IMR-90 (cell line): ENCODE results near the gene MICAL3. TPM values are rescaled to one million over a fixed set of nuclear protein-coding genes. Genes with fewer than 3 reads are reported as not detected.
A peak's percentile ranks its signal among the peaks of the same experiment; 100 is the strongest.

Experiments
- ATAC-seq: fragments of 200-7000 bp; cut with Tn5 transposase; 2 replicates; pipeline ENCODE4 v1.9.1; 2020; ENCODE audit warnings: low read depth, mild to moderate bottlenecking, moderate library complexity
- BruUV-seq: library from RNA; stranded (reverse); fragments of 400-500 nt; replicated peaks from 2 replicates; lab custom pipeline; 2021; lab: Mats Ljungman, UMichigan
- CTCF ChIA-PET: fragments of 300-600 bp; formaldehyde crosslinking; extraction: SDS; loops from one replicate; lab custom pipeline; 2021; ENCODE audit warnings: antibody characterized with exemption; lab: Yijun Ruan, JAX
- POLR2A ChIA-PET: fragments of 300-600 bp; sonication (Branson Sonifier 250); formaldehyde crosslinking; loops from one replicate; lab custom pipeline; 2022; ENCODE audit warnings: antibody characterized with exemption; ENCODE audit not compliant: unreplicated experiment; lab: Charles Lee
- DNase-seq: peaks from one replicate; pipeline ENCODE4 v3.0.0; 2013
- H2AFZ ChIP-seq: replicated peaks from 2 replicates; pipeline ENCODE3; 2013; ENCODE audit warnings: low read length, mild to moderate bottlenecking; ENCODE audit not compliant: poor library complexity
- H2AK5ac ChIP-seq: 2 replicates; pipeline ENCODE4 v1.6.1; 2013; ENCODE audit warnings: low read depth, low read length, inconsistent platforms
- H2AK9ac ChIP-seq: replicated peaks from 2 replicates; pipeline ENCODE3; 2013; ENCODE audit warnings: mild to moderate bottlenecking, low read depth, low read length, moderate library complexity; ENCODE audit not compliant: poor library complexity
- H2BK120ac ChIP-seq: 2 replicates; pipeline ENCODE4 v1.6.1; 2013; ENCODE audit warnings: low read depth, low read length, inconsistent platforms
- H2BK15ac ChIP-seq: 3 replicates; pipeline ENCODE4 v1.6.1; 2013; ENCODE audit warnings: low read depth, low read length, inconsistent platforms
- H2BK20ac ChIP-seq: 2 replicates; pipeline ENCODE4 v1.6.1; 2013; ENCODE audit warnings: low read depth, mild to moderate bottlenecking, inconsistent platforms, low read length, moderate library complexity
- H2BK5ac ChIP-seq: 2 replicates; pipeline ENCODE4 v1.6.1; 2013; ENCODE audit warnings: mild to moderate bottlenecking, low read depth, low read length, inconsistent platforms; ENCODE audit not compliant: poor library complexity, severe bottlenecking
- H3K14ac ChIP-seq: replicated peaks from 2 replicates; pipeline ENCODE4 v1.6.1; 2013; ENCODE audit warnings: low read depth, low read length, inconsistent platforms
- H3K18ac ChIP-seq: 2 replicates; pipeline ENCODE4 v1.6.1; 2013; ENCODE audit warnings: low read depth, low read length, control low read depth
- H3K23ac ChIP-seq: 2 replicates; pipeline ENCODE4 v1.6.1; 2013; ENCODE audit warnings: low read depth, low read length, inconsistent platforms
- H3K27ac ChIP-seq: 2 replicates; pipeline ENCODE4 v1.5.1; 2013; ENCODE audit warnings: mild to moderate bottlenecking, control low read depth, low read length; ENCODE audit not compliant: insufficient read depth
- H3K27me3 ChIP-seq: 2 replicates; pipeline ENCODE4 v1.6.1; 2013; ENCODE audit warnings: low read length; ENCODE audit not compliant: control insufficient read depth, insufficient read depth
- H3K36me3 ChIP-seq: 2 replicates; pipeline ENCODE4 v1.6.1; 2013; ENCODE audit warnings: low read length, mixed read lengths; ENCODE audit not compliant: control insufficient read depth, insufficient read depth
- H3K4ac ChIP-seq: 2 replicates; pipeline ENCODE4 v1.6.1; 2013; ENCODE audit warnings: low read depth, low read length, inconsistent platforms
- H3K4me1 ChIP-seq: 2 replicates; pipeline ENCODE4 v1.6.1; 2013; ENCODE audit warnings: low read length, mixed read lengths; ENCODE audit not compliant: control insufficient read depth, insufficient read depth
- H3K4me2 ChIP-seq: 2 replicates; pipeline ENCODE4 v1.6.1; 2013; ENCODE audit warnings: low read depth, mild to moderate bottlenecking, control low read depth, low read length, moderate library complexity
- H3K4me3 ChIP-seq: 2 replicates; pipeline ENCODE4 v1.5.1; 2013; ENCODE audit warnings: low read depth, mild to moderate bottlenecking, control low read depth, low read length, moderate library complexity; ENCODE audit not compliant: insufficient read depth
- H3K56ac ChIP-seq: 2 replicates; pipeline ENCODE4 v1.6.1; 2013; ENCODE audit warnings: low read length, inconsistent platforms; ENCODE audit not compliant: insufficient read depth; ENCODE audit errors: extremely low read depth
- H3K79me1 ChIP-seq, 2 experiments: 2 replicates each; pipeline ENCODE4 v1.6.1; 2013; ENCODE audit warnings: low read length in 2 of 2, inconsistent platforms in 1 of 2, low read depth in 1 of 2
- H3K9ac ChIP-seq: 2 replicates; pipeline ENCODE4 v1.6.1; 2013; ENCODE audit warnings: low read depth, low read length, control low read depth
- H3K9me1 ChIP-seq: 2 replicates; pipeline ENCODE4 v1.6.1; 2013; ENCODE audit warnings: low read length, inconsistent platforms; ENCODE audit not compliant: insufficient read depth
- H3K9me3 ChIP-seq: 2 replicates; pipeline ENCODE4 v1.6.1; 2013; ENCODE audit warnings: low read length; ENCODE audit not compliant: control insufficient read depth, insufficient read depth
- H4K20me1 ChIP-seq: 2 replicates; pipeline ENCODE4 v1.6.1; 2013; ENCODE audit warnings: low read length, inconsistent platforms; ENCODE audit not compliant: insufficient read depth
- H4K5ac ChIP-seq: 2 replicates; pipeline ENCODE4 v1.6.1; 2013; ENCODE audit warnings: mild to moderate bottlenecking, low read depth, low read length, control low read depth
- H4K8ac ChIP-seq, 2 experiments: 2 replicates each; pipeline ENCODE4 v1.6.1; 2013; ENCODE audit warnings: low read depth in 2 of 2, low read length in 2 of 2, control low read depth in 1 of 2, inconsistent platforms in 1 of 2
- H4K91ac ChIP-seq: 2 replicates; pipeline ENCODE4 v1.6.1; 2013; ENCODE audit warnings: low read depth, low read length, inconsistent platforms; ENCODE audit not compliant: insufficient read depth
- BHLHE40 ChIP-seq: fragments of 150-350 bp; IDR thresholded peaks from 2 replicates; pipeline ENCODE4 v1.6.1; 2016; ENCODE audit warnings: mild to moderate bottlenecking, low read depth, low read length
- FOS ChIP-seq: fragments of 150-350 bp; IDR thresholded peaks from 2 replicates; pipeline ENCODE4 v1.6.1; 2016; ENCODE audit warnings: low read depth, low read length
- MAZ ChIP-seq: IDR thresholded peaks from 2 replicates; pipeline ENCODE4 v1.6.1; 2012; ENCODE audit warnings: low read depth, mild to moderate bottlenecking, low read length, improper control_type of control experiment, moderate library complexity, borderline replicate concordance
- NFE2L2 ChIP-seq: fragments of 150-350 bp; IDR thresholded peaks from 2 replicates; pipeline ENCODE4 v1.6.1; 2016; ENCODE audit warnings: low read depth, mild to moderate bottlenecking, low read length
- POLR2A ChIP-seq: IDR thresholded peaks from 2 replicates; pipeline ENCODE4 v1.6.1; 2012; ENCODE audit warnings: mild to moderate bottlenecking, low read depth, low read length
- RAD21 ChIP-seq: IDR thresholded peaks from 2 replicates; pipeline ENCODE4 v1.6.1; 2012; ENCODE audit warnings: low read length, improper control_type of control experiment
- RFX5 ChIP-seq: IDR thresholded peaks from 2 replicates; pipeline ENCODE4 v1.8.0; 2012; ENCODE audit warnings: low read depth, mild to moderate bottlenecking, low read length, moderate library complexity
- SMC3 ChIP-seq: fragments of 150-350 bp; IDR thresholded peaks from 2 replicates; pipeline ENCODE4 v1.6.1; 2016; ENCODE audit warnings: low read depth, mild to moderate bottlenecking, antibody characterized with exemption, low read length, moderate library complexity
- WGBS, 2 experiments: methylation state at CpG; one replicate each; pipeline versions ENCODE4 v1.1.5 to v1.1.7; 2013; ENCODE audit warnings: missing lambda C conversion rate in 2 of 2; ENCODE audit not compliant: insufficient read length in 1 of 2; ENCODE audit errors: extremely low coverage in 2 of 2; 5-methylcytosine and 5-hydroxymethylcytosine counted together
- dilution Hi-C: fragments of 300-500 bp; cut with HindIII; formaldehyde crosslinking; loops from one replicate; pipeline ENCODE4 v1.14.3; 2018; ENCODE audit warnings: low sequenced_read_pairs; ENCODE audit not compliant: unreplicated experiment
- in situ Hi-C: fragments of 300-500 bp; cut with MboI; formaldehyde crosslinking; loops from 3 replicates; pipeline ENCODE4 v1.14.3; 2019; ENCODE audit warnings: low sequenced_read_pairs, inconsistent platforms, mixed read lengths
- intact Hi-C: fragments of 100-400 bp; cut with micrococcal nuclease; formaldehyde crosslinking; loops from 2 replicates; pipeline ENCODE4 v1.10.0; 2022
- polyA plus RNA-seq, 3 experiments: library from polyadenylated mRNA; depleted of rRNA; stranded (reverse); fragments of >200 nt; gene quantifications; 2 replicates each; pipeline ENCODE4 v1.2.3, GENCODE V29; 2012; ENCODE audit warnings: low replicate concordance in 1 of 3
- total RNA-seq: library from RNA; depleted of rRNA; stranded (reverse); fragments of >200 nt; gene quantifications from 2 replicates; pipeline ENCODE4 v1.2.3, GENCODE V29; 2012
- TF ChIP-seq, protein P1 (sequence below): fragments of 150-350 bp; IDR thresholded peaks from 2 replicates; pipeline ENCODE4 v1.6.1; 2017; ENCODE audit warnings: mild to moderate bottlenecking, antibody characterized with exemption, low read length, low read depth
- TF ChIP-seq, protein P2 (sequence below): fragments of 150-350 bp; IDR thresholded peaks from 2 replicates; pipeline ENCODE4 v1.6.1; 2016; ENCODE audit warnings: low read depth, mild to moderate bottlenecking, low read length, moderate library complexity, borderline replicate concordance
- TF ChIP-seq, protein P3 (sequence below): conservative IDR thresholded peaks from 2 replicates; pipeline ENCODE4 v1.5.1; 2012; ENCODE audit warnings: mild to moderate bottlenecking, low read depth, low read length, improper control_type of control experiment

MICAL3 gene
- total and polyA plus RNA-seq, 2 of the 4 experiments (the other 2 are of a cell fraction): 17.6 to 26.8 TPM

DNA sequence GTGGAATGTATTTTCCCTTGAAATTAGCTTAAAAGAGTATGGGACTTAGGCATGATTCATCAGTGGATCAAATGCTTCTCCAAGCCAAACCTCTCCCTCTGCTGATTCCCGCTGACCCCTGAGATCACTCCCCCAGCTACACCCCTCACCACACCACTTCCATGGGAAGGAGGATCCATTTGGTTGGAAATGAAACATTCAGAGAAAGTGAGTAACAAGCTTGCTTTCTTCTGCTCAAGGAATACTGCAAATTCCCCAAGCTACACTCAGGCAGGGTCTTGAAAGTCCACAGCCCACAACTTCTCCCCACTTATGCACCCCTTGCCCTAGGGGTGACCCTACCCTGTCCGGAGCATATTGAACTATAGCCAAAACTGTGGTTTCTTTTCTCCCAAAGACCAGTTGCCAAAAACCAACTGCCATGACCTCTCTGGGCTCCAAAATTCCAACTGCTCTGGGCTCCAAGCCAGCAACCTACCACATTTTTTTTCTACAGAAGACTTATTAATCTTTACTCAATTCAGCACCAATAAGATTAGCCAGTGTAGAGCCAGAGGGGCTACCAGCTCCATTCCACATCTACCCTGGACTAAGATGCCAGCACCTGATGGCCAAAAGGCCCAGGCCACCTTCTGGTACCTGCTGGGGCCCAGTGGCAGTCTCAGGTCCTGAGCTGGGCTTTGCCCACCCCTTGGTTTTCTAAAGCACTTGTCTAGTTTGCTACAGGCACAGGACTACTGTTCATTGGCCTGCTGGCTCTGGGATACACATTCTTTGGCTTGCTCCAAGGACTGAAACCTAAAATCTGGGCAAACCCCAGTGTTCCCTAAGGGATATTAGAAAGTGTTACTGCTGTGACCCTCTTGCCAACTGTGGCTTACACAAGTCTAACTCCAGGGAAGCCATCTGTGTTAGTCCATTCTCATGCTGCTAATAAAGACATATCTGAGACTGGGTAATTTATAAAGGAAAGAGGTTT, 101.1 kb downstream of the MICAL3 start:
- no peaks in the 10 kb centered on the region for H3K9me3 ChIP-seq
- H3K23ac ChIP-seq: no peak overlapping the region
- no peak overlapping the region; the same call in 1 of the 2 replicates for H2BK120ac ChIP-seq
- dilution Hi-C loops (no loop called here), intact Hi-C loops (loop anchor here (5.0 kb wide), 1 partner anchor 49 kb away; no protein-coding TSS in a partner anchor), in situ Hi-C loops (no loop called here)
- no peak overlapping the region for H2AFZ ChIP-seq
- peak overlapping the region; percentile 61 for H3K4me2 ChIP-seq
- BruUV-seq: no TSS peak
- TF ChIP-seq SMC3 (no peak), RFX5 (no peak), MAZ (no peak), BHLHE40 (no peak), NFE2L2 (no peak), POLR2A (no peak), FOS (no peak), RAD21 (no peak)
- TF ChIP-seq, protein P1, sequence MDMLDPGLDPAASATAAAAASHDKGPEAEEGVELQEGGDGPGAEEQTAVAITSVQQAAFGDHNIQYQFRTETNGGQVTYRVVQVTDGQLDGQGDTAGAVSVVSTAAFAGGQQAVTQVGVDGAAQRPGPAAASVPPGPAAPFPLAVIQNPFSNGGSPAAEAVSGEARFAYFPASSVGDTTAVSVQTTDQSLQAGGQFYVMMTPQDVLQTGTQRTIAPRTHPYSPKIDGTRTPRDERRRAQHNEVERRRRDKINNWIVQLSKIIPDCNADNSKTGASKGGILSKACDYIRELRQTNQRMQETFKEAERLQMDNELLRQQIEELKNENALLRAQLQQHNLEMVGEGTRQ: no peak
- TF ChIP-seq, protein P2, sequence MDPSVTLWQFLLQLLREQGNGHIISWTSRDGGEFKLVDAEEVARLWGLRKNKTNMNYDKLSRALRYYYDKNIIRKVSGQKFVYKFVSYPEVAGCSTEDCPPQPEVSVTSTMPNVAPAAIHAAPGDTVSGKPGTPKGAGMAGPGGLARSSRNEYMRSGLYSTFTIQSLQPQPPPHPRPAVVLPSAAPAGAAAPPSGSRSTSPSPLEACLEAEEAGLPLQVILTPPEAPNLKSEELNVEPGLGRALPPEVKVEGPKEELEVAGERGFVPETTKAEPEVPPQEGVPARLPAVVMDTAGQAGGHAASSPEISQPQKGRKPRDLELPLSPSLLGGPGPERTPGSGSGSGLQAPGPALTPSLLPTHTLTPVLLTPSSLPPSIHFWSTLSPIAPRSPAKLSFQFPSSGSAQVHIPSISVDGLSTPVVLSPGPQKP: no peak
- TF ChIP-seq, protein P3, sequence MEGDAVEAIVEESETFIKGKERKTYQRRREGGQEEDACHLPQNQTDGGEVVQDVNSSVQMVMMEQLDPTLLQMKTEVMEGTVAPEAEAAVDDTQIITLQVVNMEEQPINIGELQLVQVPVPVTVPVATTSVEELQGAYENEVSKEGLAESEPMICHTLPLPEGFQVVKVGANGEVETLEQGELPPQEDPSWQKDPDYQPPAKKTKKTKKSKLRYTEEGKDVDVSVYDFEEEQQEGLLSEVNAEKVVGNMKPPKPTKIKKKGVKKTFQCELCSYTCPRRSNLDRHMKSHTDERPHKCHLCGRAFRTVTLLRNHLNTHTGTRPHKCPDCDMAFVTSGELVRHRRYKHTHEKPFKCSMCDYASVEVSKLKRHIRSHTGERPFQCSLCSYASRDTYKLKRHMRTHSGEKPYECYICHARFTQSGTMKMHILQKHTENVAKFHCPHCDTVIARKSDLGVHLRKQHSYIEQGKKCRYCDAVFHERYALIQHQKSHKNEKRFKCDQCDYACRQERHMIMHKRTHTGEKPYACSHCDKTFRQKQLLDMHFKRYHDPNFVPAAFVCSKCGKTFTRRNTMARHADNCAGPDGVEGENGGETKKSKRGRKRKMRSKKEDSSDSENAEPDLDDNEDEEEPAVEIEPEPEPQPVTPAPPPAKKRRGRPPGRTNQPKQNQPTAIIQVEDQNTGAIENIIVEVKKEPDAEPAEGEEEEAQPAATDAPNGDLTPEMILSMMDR: no peak
- 0 out of 2 replicates have a peak overlapping the region, but pooled peaks have one; percentile 36 for H2BK20ac ChIP-seq
- H4K91ac ChIP-seq: peak overlapping the region; percentile 18; the same call in 1 of the 2 replicates
- H3K9me1 ChIP-seq: peaks cover 44% of the 10 kb centered on the region
- H4K20me1 ChIP-seq: peaks cover 83% of the 10 kb centered on the region
- no peak overlapping the region; the same call in 2 of the 3 replicates for H2BK15ac ChIP-seq
- DNase-seq (peak; percentile 89), ATAC-seq (peak; percentile 65)
- peak overlapping the region; percentile 64; the same call in 1 of the 2 replicates for H3K14ac ChIP-seq
- H3K79me1 ChIP-seq: peaks cover 64 to 93% of the 10 kb centered on the region in 2 experiments
- peak overlapping the region; percentile 10; the same call in 1 of the 2 replicates for H3K4ac ChIP-seq
- H4K5ac ChIP-seq: no peak overlapping the region; the same call in 1 of the 2 replicates
- no peak overlapping the region for H3K9ac ChIP-seq
- ChIA-PET CTCF (no interaction called here), POLR2A (no interaction called here)
- H2BK5ac ChIP-seq: peak overlapping the region; percentile 14
- H4K8ac ChIP-seq: no peak overlapping the region
- 0% methylated on average over 1 of the region's 2 CpGs; no CpG with 5 or more reads in 1 of the 2 experiments for WGBS, 2 experiments
- peak overlapping the region; percentile 40 for H3K27ac ChIP-seq
- no peak overlapping the region for H3K4me3 ChIP-seq
- no peak overlapping the region for H3K56ac ChIP-seq
- H2AK5ac ChIP-seq: no peak overlapping the region
- H2AK9ac ChIP-seq: peak overlapping the region; percentile 1
- H3K36me3 ChIP-seq: no peaks in the 10 kb centered on the region
- H3K4me1 ChIP-seq: peaks cover 35% of the 10 kb centered on the region
- 0 out of 2 replicates have a peak overlapping the region, but pooled peaks have one; percentile 6 for H3K18ac ChIP-seq
- no peaks in the 10 kb centered on the region for H3K27me3 ChIP-seq
